GM03348 (cell line): ENCODE measurements around the gene ZNF441.
"Not testable (repeated sequence)": the region's sequence is repeated elsewhere in the genome, so short reads cannot be mapped to it uniquely, and the experiment has no call there.

Experiments used
- DNase-seq: peaks from one replicate; pipeline ENCODE4 v3.0.0; 2012; ENCODE audit warnings: low spot score

Gene ZNF441

GRCh38 chr19:11780431-11781020 is 13.7 kb downstream of the ZNF441 start:
- no peak for DNase-seq

- no peak for DNase-seq
Observed at GRCh38 chr19:11781295-11782057, 14.7 kb downstream of the ZNF441 start.

DNA sequence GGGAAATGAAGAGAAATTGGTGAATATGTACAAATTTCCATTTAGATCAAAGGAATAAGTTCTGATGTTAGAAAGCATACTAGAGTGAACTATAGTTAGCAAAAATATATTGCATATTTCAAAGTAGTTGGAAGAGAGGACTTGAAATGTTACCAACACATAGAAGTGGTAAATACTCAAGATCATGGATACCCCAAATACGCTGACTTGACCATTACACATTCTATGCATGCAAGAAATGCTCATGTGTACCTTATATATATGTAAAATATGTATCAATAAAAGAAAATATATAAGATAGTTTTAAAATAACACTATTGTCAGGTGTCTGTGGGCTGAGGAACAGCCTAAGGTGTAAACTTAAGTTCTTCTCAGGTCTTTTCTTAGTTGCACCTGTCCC is 17.0 kb downstream of the ZNF441 start:
- DNase-seq: no peak

GRCh38 chr19:11784356-11784755 is 17.6 kb downstream of the ZNF441 start:
- DNase-seq: no peak

DNA sequence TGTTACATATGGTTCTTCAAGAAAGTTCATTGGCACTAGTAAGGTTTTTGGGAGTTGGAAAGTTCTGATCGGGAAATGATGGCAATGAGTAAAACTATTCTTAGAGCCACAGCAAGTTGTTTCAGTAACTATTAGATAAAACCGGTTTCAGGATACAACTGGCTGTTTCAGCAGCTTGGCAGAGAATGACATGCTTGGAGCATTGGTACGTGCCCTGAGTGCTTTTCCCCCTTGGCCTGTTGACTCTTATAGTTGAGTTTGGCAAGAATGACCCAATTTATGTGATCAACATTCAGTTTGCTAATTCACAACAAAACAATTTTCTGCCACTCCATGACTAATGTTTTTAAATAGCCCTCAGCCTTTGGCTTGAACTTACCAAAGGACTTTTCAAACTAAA is 20.7 kb downstream of the ZNF441 start:
- no peak for DNase-seq

DNA sequence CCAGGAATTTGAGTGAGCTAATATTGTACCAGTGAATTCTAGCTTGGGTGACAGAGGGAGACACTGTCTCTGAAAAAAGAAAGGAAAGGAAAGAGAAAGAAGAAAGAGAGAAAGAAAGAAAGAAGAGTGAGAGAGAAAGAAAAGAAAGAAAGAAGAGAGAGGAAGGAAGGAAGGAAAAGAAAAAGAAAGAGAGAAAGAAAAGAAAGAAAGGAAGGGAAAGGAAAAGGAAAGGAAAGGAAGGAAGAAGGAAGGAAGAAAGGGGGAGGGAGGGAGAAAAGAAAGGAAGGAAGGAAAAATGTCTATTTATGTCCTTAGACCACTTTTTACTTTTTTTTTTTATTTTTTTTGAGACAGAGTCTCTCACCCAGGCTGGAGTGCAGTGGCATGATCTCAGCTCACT is 26.1 kb downstream of the ZNF441 start:
- DNase-seq: no peak

- DNase-seq: peak; percentile 93
Observed at GRCh38 chr19:11797491-11797890, 30.7 kb downstream of the ZNF441 start.

GRCh38 chr19:11798391-11799330 is 31.9 kb downstream of the ZNF441 start, which contains the start of gene ZNF491:
Gene ZNF491, plus strand, starts transcription at chr19:11798523. Its CDS starts 7,431 bp downstream, at chr19:11805954.
- peak; percentile 98 for DNase-seq

GRCh38 chr19:11806354-11807098 is 39.7 kb downstream of the ZNF441 start:
- no peak for DNase-seq

- DNase-seq: no peak
Observed at GRCh38 chr19:11807099-11807380, 40.2 kb downstream of the ZNF441 start.

- DNase-seq: peak; percentile 43
Observed at GRCh38 chr19:11813703-11814028, 46.9 kb downstream of the ZNF441 start.

GRCh38 chr19:11814029-11814699 is 47.4 kb downstream of the ZNF441 start, which contains the start of gene ZNF440:
Gene ZNF440, plus strand, starts transcription at chr19:11814273. Its CDS starts 175 bp downstream, at chr19:11814448.
- DNase-seq: peak; percentile 99

DNA sequence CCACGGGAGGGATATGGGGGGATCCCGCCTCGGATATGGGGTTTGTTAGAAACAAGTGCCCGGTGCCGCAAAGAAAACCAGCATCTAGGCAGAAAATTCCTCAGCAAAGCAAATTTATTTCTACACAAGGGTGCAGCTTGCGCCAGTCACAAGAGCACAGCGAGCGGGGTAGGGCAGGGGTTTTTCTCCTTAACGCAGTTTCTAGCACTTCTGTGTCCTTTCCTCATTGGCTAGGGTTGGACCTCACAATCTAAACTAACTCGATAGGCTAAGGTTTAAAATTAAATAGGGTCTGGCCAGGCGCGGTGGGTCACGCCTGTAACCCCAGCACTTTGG is 47.9 kb downstream of the ZNF441 start:
- DNase-seq: no peak

DNA sequence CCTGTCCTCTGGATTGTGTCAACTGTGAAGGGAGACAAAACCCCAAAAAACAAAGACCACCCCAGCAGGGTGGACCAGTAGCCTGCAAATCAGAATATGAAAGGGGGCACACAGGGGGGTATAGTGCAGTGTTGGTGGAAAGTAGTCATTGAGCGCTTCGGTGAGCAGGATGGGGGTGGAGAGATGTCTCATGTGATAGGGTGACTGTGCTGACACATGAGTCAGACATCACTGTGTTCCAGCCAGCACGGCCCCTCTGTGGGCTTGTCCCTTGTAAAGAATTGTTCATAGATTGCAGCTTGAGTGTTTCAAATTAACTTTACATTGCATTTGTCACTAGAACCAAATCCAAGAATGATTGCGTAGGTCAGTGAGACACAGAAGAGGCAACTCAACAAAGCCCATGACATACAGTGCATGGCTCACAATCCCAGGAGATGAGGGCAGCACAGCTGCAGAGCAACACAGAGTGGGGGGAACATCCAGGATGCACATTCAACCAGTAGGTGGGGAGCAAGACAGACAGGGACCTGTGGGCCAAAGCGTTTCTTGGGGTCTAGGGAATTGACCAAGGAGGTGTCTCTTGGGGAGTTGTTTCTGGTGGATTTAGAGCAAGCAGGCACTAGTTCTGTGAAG is 54.8 kb downstream of the ZNF441 start:
- DNase-seq: peak; percentile 4

DNA sequence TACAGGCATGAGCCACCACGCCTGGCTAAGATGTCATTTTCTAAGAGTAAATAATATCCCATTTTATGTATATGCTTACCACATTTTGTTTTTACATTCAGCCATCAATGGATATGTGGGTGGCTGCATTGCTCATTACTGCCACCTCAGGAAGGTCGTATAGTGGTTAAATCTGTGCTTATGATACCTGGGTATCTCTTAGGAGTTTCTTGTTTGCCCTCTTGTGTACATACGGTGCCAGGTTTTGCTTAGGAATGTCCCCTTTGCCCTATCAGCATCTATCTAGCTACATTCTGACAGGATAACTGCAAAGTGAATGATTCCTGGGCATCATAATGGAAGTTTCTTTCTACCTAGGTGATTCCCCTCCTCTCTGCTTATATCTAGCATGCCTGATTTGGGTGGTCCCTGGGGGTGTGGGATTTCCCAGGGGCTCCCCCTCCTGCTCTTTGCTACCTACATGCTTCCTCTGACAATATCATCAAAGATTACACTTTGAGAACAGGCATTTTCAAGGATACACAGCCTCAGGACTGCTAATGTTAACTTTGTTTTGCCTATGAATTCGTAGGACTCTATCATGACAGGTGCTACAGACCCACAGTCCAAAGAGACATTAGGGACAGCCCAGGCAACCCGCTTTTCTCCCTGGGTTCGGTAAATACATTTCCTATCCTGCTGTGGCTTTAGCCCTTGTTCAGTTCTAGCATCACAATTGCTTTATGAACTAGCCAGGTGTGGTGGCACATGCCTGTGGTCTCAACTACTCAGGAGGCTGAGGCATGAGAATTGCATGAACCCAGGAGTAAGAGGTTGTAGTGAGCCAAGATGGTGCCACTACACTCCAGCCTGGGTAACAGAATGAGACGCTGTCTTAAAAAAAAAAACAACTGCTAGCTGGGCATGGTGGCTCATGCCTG is 62.4 kb downstream of the ZNF441 start:
- not testable (repeated sequence) for DNase-seq

- DNase-seq: no peak
Observed at GRCh38 chr19:11832253-11832912, 65.6 kb downstream of the ZNF441 start.

DNA sequence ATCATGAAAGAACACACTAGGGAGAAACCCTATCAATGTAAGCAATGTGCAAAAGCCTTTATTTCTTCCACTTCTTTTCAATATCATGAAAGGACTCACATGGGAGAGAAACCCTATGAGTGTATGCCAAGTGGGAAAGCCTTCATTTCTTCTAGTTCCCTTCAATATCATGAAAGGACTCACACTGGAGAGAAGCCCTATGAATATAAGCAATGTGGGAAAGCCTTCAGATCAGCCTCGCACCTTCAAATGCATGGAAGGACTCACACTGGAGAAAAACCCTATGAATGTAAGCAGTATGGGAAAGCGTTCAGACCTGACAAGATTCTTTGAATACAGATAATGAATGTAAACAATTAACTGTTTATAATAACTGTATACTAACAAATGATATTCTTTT is 66.7 kb downstream of the ZNF441 start:
- DNase-seq: no peak
